ENCODE results near the gene BRD7. TPM values are rescaled to one million over a fixed set of nuclear protein-coding genes. Genes with fewer than 3 reads are reported as not detected.

BRD7 gene
- total RNA-seq, 1 donor from 2014 or later = 46.6 TPM

DNA sequence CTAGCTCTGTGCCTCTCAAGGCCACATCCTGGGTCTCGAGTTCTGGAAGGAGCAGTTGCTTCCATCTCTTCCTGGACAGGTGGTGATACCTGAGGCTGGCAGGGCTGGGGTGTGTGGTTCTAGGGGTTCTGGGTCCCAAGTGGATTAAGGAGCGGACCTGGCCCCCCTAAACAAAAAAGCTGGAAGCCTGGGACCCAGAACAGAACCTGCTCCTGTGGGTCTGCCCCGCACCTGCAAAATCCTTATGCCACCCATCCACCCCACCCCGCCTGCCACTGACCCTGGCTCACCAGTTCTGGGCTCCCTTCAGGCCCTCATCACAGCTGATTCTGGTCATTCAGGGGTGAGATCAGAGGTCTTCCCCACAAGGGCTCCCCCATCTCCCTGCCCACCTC, 57.7 kb downstream of the BRD7 start:
- DNase-seq (ENCODE audit: missing footprints) (peak; percentile 67), ATAC-seq (no peak)
- intact Hi-C loops (cut with DNase I) = no loop called here

DNA sequence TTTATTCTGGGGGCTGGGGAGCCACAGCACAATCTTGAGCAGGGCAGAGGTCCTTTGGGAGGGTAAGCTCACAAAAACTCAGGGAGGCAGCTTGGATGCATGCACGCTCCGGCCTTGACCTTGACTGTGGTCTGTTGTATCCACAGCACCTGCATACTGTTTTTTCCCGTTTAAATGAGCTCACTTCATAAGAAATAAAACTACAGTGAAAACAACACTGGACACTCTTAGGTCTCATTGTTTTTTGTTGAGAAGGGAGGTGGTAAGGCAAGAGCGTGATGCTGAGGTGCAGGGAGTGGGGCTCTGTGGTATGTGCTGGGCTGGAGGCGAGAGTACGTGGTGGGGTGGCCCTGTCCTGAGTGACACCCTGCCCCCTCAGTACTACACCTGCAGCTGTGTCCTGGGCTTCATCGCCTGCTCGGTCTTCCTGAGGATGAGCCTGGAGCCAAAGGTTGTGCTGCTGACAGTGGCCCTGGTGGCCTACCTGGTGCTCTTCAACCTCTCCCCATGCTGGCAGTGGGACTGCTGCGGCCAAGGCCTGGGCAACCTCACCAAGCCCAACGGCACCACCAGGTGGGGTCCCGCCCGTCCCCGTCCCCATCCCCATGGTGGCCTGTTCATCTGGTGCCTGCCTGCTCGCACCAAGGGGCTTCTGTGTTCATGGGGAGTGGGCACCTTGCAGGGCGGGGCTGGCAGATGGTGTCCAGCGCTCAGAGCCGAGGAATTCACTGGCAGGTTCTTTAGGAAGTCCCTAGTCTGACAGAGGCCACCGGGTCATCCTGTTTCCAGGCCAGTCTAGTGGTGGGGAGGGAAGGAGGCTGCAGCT, 58.3 kb downstream of the BRD7 start:
- intact Hi-C loops (cut with DNase I) = no loop called here
- ATAC-seq = no peak
- peak; percentile 64 for DNase-seq (ENCODE audit: missing footprints)

DNA sequence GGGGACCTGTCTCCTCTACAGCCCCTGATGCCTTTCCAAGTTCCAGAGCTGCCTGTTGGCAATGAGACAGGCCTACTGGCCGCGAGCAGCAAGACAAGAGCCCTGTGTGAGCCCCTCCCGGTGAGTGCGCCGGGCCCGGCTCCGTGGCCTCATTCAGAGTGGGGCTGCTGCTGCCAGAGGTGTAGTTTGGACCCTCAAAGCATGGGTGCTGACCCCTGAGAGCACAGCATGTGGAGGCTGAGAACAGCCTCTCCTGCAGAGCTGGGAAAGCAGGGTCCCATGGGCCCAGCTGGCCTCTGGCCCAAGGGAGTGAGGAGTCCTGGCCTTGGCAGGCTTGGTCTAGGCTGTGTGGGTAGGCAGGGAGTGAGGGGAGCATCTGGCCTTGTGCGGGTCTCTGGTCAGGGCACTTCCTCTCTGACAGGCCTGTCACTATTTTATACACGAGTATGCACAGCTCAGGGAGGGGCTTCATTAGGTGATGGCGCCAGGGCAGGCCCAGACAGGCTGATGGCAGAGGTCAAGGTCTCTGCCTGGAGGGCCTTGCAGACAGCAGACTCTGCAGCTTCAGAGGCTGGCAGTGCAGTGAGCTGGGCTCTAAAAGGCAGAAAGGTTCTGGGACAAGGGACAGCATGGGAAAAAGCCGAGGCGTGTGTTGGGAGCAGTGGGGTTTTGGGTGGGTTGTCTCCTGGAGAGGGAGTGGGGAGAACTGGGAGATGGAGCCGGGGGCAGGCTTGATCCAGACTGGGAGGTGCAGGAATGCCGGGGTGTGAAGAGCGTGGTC, 59.1 kb downstream of the BRD7 start:
- ATAC-seq = no peak
- intact Hi-C loops (cut with DNase I) = no loop called here
- peak; percentile 57 for DNase-seq (ENCODE audit: missing footprints)

DNA sequence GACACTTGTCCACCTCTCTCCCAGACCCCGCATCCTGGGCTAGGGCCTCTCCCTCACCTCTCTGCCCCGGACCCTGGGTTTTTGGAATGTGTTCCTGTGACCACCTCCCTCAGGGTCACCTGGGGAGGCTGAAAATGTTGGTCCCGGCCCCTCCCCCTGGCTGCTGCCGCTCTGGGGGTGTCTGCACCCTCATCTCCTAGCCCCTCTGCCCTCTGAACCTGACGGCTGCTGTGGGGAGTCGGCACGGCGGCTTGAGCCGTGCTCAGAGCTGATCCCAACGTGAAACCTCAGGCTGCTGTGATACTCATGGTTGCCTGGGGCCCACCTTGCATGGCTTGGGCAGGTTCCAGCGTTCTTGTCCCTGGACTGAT, 59.6 kb downstream of the BRD7 start:
- intact Hi-C loops (cut with DNase I) = no loop called here
- DNase-seq (ENCODE audit: missing footprints) (peak; percentile 49), ATAC-seq (no peak)

DNA sequence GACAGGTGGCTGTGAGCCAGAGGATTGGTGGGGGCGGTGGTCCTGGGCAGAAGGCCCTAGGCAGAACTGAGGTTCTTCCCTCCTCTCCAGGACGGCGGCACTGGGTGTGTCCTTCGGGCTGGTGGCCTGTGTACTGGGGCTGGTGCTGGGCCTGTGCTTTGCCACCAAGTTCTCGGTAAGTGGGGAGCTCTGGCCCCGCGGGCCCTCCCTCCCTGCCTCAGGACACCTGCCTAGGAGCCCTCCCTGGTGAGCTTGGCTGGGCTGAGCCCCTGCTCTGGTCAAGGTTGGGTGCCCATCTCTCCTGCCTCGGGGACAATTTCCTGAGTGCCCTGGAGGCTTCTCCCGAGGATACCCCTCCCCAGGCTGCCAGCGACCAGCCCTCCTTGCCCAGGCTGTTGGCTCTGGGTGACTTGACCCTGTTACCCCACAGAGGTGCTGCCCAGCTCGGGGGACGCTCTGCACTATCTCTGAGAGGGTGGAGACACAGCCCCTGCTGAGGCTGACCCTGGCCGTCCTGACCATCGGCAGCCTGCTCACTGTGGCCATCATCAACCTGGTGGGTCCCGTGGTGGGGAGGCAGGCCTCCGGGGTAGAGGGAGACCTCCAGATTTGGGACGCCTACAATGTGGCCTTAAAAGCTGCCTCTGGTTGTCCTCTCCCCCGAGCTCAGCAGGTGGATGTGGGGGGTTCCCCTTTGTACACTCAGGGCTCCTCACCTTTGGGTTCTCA, 60.4 kb downstream of the BRD7 start:
- ATAC-seq (no peak), DNase-seq (ENCODE audit: missing footprints) (peak; percentile 60)
- intact Hi-C loops (cut with DNase I) = no loop called here

DNA sequence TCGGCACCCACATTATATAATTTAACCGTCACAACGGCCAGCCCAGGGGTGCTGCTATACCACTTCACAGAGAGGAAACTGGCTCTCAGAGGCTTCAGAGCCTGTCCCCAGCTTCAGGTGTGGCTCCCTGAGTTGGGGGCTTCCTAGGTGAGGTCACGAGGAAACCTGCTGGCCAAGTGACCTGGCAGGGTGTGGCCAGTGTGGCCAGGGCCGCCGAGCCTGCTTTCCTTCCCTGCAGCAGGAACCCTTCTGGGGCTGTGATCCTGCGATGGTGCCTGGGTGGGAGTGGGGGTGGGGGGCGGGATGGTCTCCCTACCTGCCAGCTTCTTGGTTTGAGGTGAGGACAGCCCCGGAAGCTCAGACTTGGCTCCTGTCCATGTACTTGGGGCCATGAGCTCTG, 62.5 kb downstream of the BRD7 start:
- ATAC-seq = no peak
- peak; percentile 26 for DNase-seq (ENCODE audit: missing footprints)
- intact Hi-C loops (cut with DNase I) = no loop called here

DNA sequence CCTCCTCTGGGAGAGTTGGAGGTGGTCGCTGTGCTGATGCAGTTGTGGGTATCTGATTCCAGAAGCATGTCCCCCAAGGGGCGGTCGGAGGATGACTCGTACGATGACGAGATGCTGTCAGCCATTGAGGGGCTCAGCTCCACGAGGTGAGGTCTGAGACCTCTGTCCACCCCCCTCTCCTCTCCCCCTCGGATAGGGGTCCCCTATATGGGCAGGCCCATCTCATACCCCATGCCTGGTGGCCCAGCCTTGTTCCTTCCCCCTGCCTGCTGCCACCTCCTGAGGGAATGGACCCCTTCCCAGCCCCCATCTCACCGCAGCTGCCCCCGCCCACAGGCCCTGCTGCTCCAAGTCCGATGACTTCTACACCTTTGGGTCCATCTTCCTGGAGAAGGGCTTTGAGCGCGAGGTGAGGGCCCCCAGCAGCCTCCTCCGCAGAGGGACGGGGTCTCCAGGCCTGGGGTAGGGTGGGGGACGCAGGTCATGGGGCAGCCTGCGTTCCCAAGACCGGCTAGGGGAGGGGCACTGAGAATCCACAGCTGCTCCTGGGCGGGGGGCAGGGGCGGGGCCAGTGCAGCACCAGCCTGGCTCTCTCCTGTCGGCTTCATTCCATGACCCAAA, 63.2 kb downstream of the BRD7 start:
- ATAC-seq = no peak
- peak; percentile 56 for DNase-seq (ENCODE audit: missing footprints)
- intact Hi-C loops (cut with DNase I) = no loop called here

DNA sequence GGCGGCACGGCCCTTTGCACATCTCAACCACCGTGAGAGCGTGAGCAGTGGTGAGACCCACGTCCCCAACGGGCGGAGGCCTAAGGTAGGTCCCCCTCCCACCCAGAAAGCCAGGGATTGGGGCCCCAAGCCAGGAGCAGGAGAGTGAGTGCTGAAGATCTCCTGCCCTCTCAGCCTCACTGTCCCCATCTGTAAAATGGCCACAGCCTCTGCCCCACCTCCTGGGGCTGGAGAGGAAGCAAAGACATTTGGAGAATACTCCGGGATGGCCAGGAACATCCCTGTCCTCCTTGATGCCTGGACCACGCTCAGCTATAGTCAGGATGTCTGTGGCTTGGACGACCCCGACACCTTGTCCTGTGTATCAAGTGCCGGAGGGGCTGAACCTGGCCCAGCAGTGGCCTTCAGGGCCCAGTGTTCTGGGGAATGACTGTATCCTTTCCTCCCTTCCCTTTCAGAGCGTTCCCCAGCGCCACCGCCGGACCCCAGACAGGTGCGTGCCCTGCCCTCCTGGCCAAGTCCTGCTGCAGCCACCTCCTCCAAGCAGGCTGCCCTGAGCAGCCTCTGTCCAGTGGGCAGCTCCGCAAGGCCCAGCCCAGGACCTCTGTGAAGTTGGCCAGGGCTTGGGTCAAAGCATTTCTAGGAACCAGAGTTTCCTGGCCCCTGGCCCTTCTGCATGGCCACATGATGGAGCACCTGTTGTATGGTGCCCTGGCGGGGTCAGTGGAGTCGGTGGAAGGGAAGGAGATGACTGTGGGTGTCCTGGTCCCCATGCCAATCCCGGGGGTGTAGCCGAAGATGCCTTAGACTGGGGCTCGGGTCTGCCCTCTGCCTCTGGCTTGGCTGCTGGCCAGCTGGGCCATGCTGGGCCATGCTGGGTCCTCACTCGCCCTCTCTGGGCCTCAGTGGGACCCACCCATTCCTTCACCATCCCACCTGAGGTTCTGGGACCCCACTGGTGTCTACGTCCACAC, 64.0 kb downstream of the BRD7 start:
- intact Hi-C loops (cut with DNase I) = no loop called here
- ATAC-seq (no peak), DNase-seq (ENCODE audit: missing footprints) (peak; percentile 53)

DNA sequence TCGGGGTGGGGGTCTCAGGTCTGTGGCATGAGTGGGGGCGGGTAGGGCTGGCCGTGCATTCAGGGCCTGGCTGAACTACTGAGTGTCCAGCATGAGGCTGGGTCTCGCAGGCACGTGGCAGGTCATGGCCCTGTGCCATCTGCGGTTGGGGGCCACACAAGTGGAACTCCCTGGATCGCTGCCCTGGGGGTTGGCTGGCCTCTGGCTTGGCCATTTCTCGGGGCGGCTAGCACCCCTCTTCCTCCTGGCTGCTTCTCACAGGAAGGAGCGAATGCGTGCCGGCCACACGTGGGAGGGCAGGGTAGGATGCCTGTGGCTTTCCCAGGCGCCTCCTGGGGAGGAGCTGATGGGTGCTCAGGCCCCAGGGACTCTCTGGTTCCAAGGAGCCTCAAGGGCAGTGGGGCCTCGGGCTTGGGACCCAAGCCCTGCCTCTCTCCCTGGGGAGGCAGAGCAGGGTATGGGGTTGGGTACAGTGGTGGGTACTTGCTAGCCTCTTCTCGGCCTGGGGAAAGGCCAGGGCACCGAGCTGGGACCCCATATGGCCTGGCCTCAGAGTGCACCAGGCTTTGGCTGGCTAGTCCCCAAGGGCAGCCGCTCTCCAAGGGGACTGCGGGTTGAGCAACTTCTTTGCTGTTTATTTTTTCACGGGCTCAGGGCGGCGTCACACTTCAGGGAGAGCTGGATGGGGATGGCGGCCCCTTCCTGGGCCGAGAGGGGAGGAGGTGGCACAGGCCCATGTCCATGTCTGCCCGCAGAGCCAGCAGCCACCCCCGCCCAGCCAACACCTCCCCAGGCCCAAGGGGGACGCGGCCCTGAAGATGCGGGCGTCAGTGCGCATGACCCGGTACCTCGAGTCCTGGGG, 65.0 kb downstream of the BRD7 start:
- intact Hi-C loops (cut with DNase I) = no loop called here
- ATAC-seq (no peak), DNase-seq (ENCODE audit: missing footprints) (peak; percentile 64)

DNA sequence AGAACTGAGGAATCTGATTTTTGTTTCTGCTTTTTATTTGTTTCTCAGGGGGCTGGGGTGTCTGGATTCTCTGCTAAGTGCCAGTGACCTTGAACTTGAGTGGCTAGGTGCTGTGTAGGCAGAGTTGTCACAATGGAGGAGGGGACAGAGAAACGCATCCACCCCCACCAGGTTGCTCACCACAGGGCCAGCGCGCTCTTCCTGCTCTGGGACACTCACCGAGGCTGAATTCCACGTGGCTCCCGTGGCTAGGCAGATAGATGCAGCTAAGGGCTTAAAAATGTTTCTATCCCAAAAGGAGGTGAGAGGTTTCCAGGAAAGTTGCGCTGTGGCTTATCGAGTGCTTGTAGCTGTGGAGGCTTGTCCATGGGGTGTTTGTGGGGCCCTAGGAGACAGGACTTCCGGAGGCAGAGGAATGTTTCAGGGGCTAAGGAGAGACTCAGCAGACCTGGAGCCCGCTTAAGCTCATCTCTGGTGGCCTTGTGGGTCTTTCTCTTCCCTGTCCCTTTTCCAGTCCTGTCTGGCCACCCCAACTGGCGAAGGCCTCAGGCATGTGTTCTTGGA, 65.7 kb downstream of the BRD7 start:
- ATAC-seq (no peak), DNase-seq (ENCODE audit: missing footprints) (peak; percentile 17)
- intact Hi-C loops (cut with DNase I) = no loop called here

DNA sequence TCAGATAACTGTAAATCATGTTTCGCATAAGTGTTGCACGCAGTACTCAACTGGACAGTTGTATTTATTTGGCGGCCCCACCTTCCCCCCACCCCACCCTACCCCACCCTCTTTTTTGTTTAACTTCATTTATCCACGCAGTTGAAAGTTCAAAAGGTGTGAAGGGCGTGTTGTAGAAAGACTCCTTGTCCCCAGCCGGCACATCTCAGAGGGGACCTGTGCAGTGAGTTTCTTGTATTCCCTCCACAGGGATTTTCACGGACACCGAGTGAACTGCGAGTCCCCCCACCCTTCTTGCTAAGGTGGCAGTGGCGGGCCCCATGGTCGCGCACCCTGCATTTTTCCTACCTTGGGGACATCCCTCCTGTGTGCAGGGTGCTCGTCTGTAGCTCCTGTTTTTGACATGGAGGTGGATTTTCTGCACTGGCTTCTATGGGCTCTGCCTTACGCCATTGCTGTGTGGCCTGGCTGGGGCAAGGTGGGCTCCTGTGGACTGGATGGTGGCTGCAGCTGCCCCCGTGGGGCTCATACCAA, 66.2 kb downstream of the BRD7 start:
- intact Hi-C loops (cut with DNase I) = no loop called here
- ATAC-seq (no peak), DNase-seq (ENCODE audit: missing footprints) (peak; percentile 16)

DNA sequence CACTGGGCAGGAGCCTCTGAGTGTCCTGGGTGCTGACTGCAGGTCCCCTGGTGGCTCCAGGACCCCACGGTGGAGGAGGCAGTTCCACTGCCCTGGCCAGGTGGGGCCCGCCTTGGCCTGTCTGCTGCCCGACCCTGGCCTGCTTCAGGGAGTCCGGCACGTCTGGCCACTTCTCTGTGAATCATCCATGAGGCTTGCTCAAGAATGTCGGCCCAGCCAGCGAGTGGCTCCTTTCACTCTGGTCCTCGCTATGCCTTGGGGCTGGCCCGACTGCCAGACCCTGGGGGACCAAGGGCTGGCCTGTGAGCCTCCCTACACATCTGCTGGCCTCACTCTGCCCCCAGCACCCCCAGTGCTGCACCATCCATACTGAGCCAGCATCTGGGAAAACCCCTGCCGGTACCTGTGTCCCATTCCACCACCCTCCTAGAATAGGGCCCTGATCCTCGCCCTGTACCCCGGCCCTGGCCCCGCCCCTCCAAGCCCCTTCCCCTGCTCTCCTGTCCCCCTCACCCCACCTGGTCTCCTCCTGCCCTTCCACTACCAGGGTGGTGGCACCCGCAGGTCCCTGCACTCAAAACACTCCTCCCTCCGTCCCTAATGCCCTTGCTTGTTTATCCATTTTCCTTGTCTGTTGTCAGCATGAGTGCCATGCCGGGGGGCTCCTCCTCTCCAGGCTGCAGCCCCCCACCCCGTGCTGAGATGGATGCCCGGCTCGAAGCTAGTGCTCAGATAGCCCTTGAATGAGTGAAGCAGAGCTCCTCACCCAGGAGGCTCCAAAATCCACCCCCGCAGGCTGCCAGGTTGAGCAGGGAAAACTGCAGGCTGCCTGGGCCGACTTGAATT, 66.9 kb downstream of the BRD7 start:
- DNase-seq (ENCODE audit: missing footprints) (peak; percentile 50), ATAC-seq (no peak)
- intact Hi-C loops (cut with DNase I) = no loop called here

DNA sequence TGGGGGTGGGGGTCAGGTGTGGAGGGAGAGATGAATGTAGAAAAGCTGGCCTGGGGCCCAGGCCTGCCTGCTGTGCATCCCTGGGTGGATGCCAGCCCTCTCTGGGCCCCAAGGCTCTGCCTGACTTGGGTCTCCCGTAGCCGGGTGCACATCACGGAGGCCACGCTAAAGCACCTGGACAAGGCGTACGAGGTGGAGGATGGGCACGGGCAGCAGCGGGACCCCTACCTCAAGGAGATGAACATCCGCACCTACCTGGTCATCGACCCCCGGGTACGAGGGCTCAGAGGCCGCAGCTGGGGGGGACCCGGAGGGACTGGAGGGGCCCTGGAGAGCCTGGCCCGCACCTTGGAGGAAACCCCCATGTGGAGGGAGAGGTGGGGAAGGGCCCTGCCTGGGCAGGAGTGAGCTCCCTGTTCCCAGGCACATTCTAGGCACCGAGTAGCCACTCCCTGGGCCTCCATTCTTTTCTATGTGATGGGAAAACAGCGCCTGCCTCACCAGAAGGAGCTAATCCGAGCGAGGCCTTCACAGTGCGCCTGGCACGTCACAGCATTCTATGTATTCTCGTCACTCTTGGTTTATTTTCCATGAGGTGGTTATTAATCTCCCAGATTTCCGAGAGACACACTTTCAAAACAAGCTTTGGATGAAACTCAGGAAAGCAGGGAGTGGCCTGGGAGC, 67.7 kb downstream of the BRD7 start:
- intact Hi-C loops (cut with DNase I) = no loop called here
- ATAC-seq = no peak
- peak; percentile 42 for DNase-seq (ENCODE audit: missing footprints)

DNA sequence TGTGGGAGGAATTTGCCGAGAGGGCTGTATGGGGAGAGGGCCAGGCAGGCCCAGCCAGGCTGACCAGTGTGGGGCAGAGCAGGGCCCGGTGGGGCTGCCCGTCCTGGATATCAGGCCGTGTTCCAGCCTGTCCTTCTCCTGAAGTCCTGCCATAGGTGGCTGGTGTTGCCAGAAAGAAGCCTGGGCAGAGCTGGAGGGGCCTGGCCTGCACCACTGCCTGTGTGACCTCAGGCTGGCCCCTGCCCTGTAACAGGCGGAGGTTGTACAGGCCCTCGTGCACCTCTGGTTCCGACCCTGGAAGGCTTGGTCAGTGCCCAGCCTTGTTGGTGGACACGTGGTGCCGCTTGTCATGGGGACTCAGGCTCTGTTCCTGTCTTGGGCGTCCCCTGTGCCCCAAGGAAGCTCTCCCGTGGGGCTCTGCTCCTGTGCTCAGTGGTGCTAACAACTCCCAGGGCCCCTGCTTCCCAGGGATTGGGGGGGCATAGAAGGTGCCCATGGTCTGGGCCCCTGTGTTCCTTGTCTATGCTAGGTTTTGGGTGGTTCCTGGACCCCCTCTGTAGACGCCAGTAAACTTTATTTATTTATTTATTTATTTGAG, 69.2 kb downstream of the BRD7 start:
- ATAC-seq (no peak), DNase-seq (ENCODE audit: missing footprints) (peak; percentile 22)
- intact Hi-C loops (cut with DNase I) = no loop called here

All from Right ventricle myocardium inferior (tissue), 1 donor.